ENCODE results near the gene TOX3. TPM values are rescaled to one million over a fixed set of nuclear protein-coding genes. Genes with fewer than 3 reads are reported as not detected.

Gene TOX3
- total and polyA plus RNA-seq, 2 of the 13 experiments (the other 11 are each of a cell fraction or from before 2014, with no cell fraction given), result 14.5 to 98.6 TPM

- no peak for TF ChIP-seq ZIK1 (CRISPR knock-in tag; IDR thresholded peaks at IDR 0.05; ENCODE audit: borderline replicate concordance, low read depth)
Observed at GRCh38 chr16:52584354-52585320, 37.7 kb upstream of the TOX3 start (continued).

GRCh38 chr16:52581530-52581929 lies 34.6 kb upstream of the TOX3 start:
- DNase-seq (ENCODE audit: low spot score), result peak; percentile 75
- Histone ChIP-seq H3K4me3 (replicated peaks in 1 of 3; ENCODE audit: insufficient read depth in 1 of 3, low read depth in 2 of 3, low read length in 3 of 3) (no peak overlapping the region), H4K20me1 (ENCODE audit: insufficient read depth, low read length) (no peaks in the 10 kb centered on the region), H3K9ac (ENCODE audit: insufficient read depth, low read depth, low read length) (no peak overlapping the region), H3K36me3 (replicated peaks in 1 of 2; ENCODE audit: control insufficient read depth in 1 of 2, insufficient read depth in 2 of 2, low read length in 2 of 2) (no peaks in the 10 kb centered on the region), H3K4me2 (ENCODE audit: low read depth, low read length) (no peak overlapping the region), H3K9me3 (ENCODE audit: low read length) (no peaks in the 10 kb centered on the region), H3K79me2 (ENCODE audit: insufficient read depth, low read length) (no peaks in the 10 kb centered on the region), H3K27ac (ENCODE audit: extremely low read length, insufficient read depth, low read length) (no peak overlapping the region), H3K27me3 (ENCODE audit: control insufficient read depth in 1 of 2, insufficient read depth in 2 of 2, low read length in 2 of 2) (no peaks in the 10 kb centered on the region), H2AFZ (ENCODE audit: low read length) (no peak overlapping the region), H3K4me1 (ENCODE audit: insufficient read depth, low read length) (peaks cover 59% of the 10 kb centered on the region)
- POLR2A ChIA-PET, result interaction anchor here (1.1 to 1.3 kb wide), 3 partner anchors 30 to 279 kb away, joined by 3 to 5 read pairs (median 4); no protein-coding TSS in a partner anchor
- 65% methylated on average over 4 of the region's 4 CpGs for WGBS (ENCODE audit: low lambda C conversion rate)
- intact Hi-C loops (cut with micrococcal nuclease; ENCODE audit: unreplicated experiment) (loop anchor here (1.0 kb wide), 2 partner anchors 280 to 331 kb away; no protein-coding TSS in a partner anchor), in situ Hi-C loops (cut with HindIII; ENCODE audit: extremely low pct_ligation_motif_present, low pct_unique_long_range_greater_than_20kb) (loop anchor here (5.0 kb wide), 1 partner anchor 281 kb away; no protein-coding TSS in a partner anchor)
- BruUV-seq (replicated peaks), result no TSS peak
- peak; percentile 55 for ATAC-seq
- CTCF ChIA-PET (ENCODE audit: low intra/inter-chr PET ratio, low total read pairs), result interaction anchor here (0.6 to 2.9 kb wide), 5 partner anchors 280 to 1900 kb away, joined by 3 to 23 read pairs (median 4); no protein-coding TSS in a partner anchor
- peak; percentile 67 for FAIRE-seq
- TF ChIP-seq CTCF (CRISPR knock-in tag; IDR thresholded peaks at IDR 0.05), result peak; percentile 72
- TF ChIP-seq ATF2 (CRISPR knock-in tag; IDR thresholded peaks at IDR 0.05), result 0 out of 2 replicates have a peak, but pooled peaks have one; percentile 48
- TF ChIP-seq ZNF276 (CRISPR knock-in tag; IDR thresholded peaks at IDR 0.05; ENCODE audit: low read depth), result no peak
- no peak for TF ChIP-seq ZC3H4 (CRISPR knock-in tag; IDR thresholded peaks at IDR 0.05; ENCODE audit: borderline replicate concordance)
- 0 out of 2 replicates have a peak, but pooled peaks have one; percentile 18 for TF ChIP-seq HMG20A (CRISPR knock-in tag; IDR thresholded peaks at IDR 0.05; ENCODE audit: borderline replicate concordance)
- no peak for TF ChIP-seq MIXL1 (CRISPR knock-in tag; IDR thresholded peaks at IDR 0.05)
- no peak for TF ChIP-seq ZEB1 (IDR thresholded peaks at IDR 0.05; ENCODE audit: insufficient replicate concordance, low read depth)
- TF ChIP-seq THAP8 (CRISPR knock-in tag; IDR thresholded peaks at IDR 0.05; ENCODE audit: borderline replicate concordance), result no peak
- no peak for TF ChIP-seq KAT2B (IDR thresholded peaks at IDR 0.05; ENCODE audit: borderline replicate concordance, low read depth, low read length)
- TF ChIP-seq MLLT10 (CRISPR knock-in tag; IDR thresholded peaks at IDR 0.05), result no peak
- TF ChIP-seq TBX3 (IDR thresholded peaks at IDR 0.05; ENCODE audit: borderline replicate concordance), result no peak
